GM12878 (cell line): ENCODE measurements around the gene NIPAL1. TPM values are rescaled to one million over a fixed set of nuclear protein-coding genes. Genes with fewer than 3 reads are reported as not detected.

Source experiments
- ATAC-seq: fragments of 200-7000 bp; cut with Tn5 transposase; 3 replicates; pipeline ENCODE4 v1.9.1; 2020; ENCODE audit warnings: mild to moderate bottlenecking, moderate library complexity
- BruUV-seq: library from RNA; stranded (reverse); fragments of 400-500 nt; replicated peaks from 2 replicates; lab custom pipeline; 2021; lab: Mats Ljungman, UMichigan
- CTCF ChIA-PET: fragments of 300-600 bp; sonication (Branson Sonifier 250); formaldehyde crosslinking; extraction: SDS; loops from one replicate; lab custom pipeline; 2021; ENCODE audit warnings: inconsistent platforms; lab: Yijun Ruan, JAX
- POLR2A ChIA-PET: fragments of 350-600 bp; formaldehyde crosslinking; extraction: SDS; loops from one replicate; lab custom pipeline; 2021; ENCODE audit warnings: inconsistent platforms; lab: Charles Lee
- RAD21 ChIA-PET: fragments of 300-600 bp; sonication (Branson Sonifier 250); formaldehyde crosslinking; loops from one replicate; lab custom pipeline; 2023; ENCODE audit warnings: antibody characterized with exemption; ENCODE audit not compliant: unreplicated experiment; lab: Charles Lee
- SMC1A ChIA-PET: fragments of 300-600 bp; sonication (Branson Sonifier 250); formaldehyde crosslinking; loops from one replicate; lab custom pipeline; 2023; ENCODE audit not compliant: unreplicated experiment, uncharacterized antibody; lab: Charles Lee
- DNase-seq: peaks from one replicate; pipeline ENCODE4 v3.0.0-alpha.2; 2011; ENCODE audit warnings: low read depth, low spot score
- FAIRE-seq: peaks from 3 replicates; lab custom pipeline; 2011; peaks lifted over from hg19 to GRCh38; lab: Jason Lieb, UNC
- H2AFZ ChIP-seq: 2 replicates; pipeline ENCODE4 v1.6.0; 2011; ENCODE audit warnings: low read depth, low read length, control low read depth; ENCODE audit not compliant: control insufficient read depth
- H3K27ac ChIP-seq: 2 replicates; pipeline ENCODE4 v1.5.1; 2011; ENCODE audit warnings: control low read depth; ENCODE audit not compliant: control insufficient read depth, insufficient read depth
- H3K27me3 ChIP-seq, 2 experiments: replicated peaks in 1 of 2; 2 replicates each; pipeline versions ENCODE4 v1.6.0 to v1.6.1; 2011; ENCODE audit warnings: low read length in 1 of 2; ENCODE audit not compliant: control insufficient read depth in 2 of 2, insufficient read depth in 2 of 2
- H3K36me3 ChIP-seq, 2 experiments: 2 replicates each; pipeline ENCODE4 v1.5.1; 2011; ENCODE audit warnings: low read length in 1 of 2; ENCODE audit not compliant: control insufficient read depth in 2 of 2, insufficient read depth in 2 of 2
- H3K4me1 ChIP-seq: 2 replicates; pipeline ENCODE4 v1.6.1; 2011; ENCODE audit warnings: mild to moderate bottlenecking, low read length, moderate library complexity, mixed read lengths; ENCODE audit not compliant: control insufficient read depth, insufficient read depth
- H3K4me2 ChIP-seq: 2 replicates; pipeline ENCODE4 v1.6.0; 2011; ENCODE audit warnings: control low read depth; ENCODE audit not compliant: control insufficient read depth, insufficient read depth
- H3K4me3 ChIP-seq: fragments of 200-600 bp; sonication (generic); 2 replicates; pipeline ENCODE4 v1.5.1; 2016
- H3K79me2 ChIP-seq: 2 replicates; pipeline ENCODE4 v1.6.0; 2011; ENCODE audit warnings: low read length; ENCODE audit not compliant: control insufficient read depth, insufficient read depth
- H3K9ac ChIP-seq: 2 replicates; pipeline ENCODE4 v1.8.0; 2011; ENCODE audit warnings: low read length, control low read depth, mixed read lengths; ENCODE audit not compliant: control insufficient read depth, insufficient read depth
- H3K9me3 ChIP-seq: replicated peaks from 3 replicates; pipeline ENCODE4 v1.5.1; 2011; ENCODE audit warnings: mild to moderate bottlenecking, low read length; ENCODE audit not compliant: control insufficient read depth, insufficient read depth
- H4K20me1 ChIP-seq: 2 replicates; pipeline ENCODE4 v1.6.0; 2011; ENCODE audit not compliant: control insufficient read depth, insufficient read depth
- ASH2L ChIP-seq: fragments of 300-600, 200-600 bp; sonication (generic); IDR thresholded peaks from 2 replicates; pipeline ENCODE4 v1.6.1; 2017; ENCODE audit warnings: low read depth, mild to moderate bottlenecking, borderline replicate concordance
- ATF7 ChIP-seq: fragments of 450-650 bp; IDR thresholded peaks from 2 replicates; pipeline ENCODE4 v1.6.1; 2016; ENCODE audit warnings: low read depth, mild to moderate bottlenecking
- CHD1 ChIP-seq: IDR thresholded peaks from 2 replicates; pipeline ENCODE4 v1.6.1; 2012; ENCODE audit warnings: low read depth, low read length, improper control_type of control experiment
- CREM ChIP-seq: IDR thresholded peaks from 2 replicates; pipeline ENCODE4 v1.6.1; 2014; ENCODE audit warnings: antibody characterized with exemption, low read depth
- DPF2 ChIP-seq: fragments of 450-650 bp; IDR thresholded peaks from 2 replicates; pipeline ENCODE4 v1.6.1; 2017; ENCODE audit warnings: mild to moderate bottlenecking
- ELK1 ChIP-seq: IDR thresholded peaks from 2 replicates; pipeline ENCODE4 v1.6.1; 2012; ENCODE audit warnings: low read depth, low read length, improper control_type of control experiment
- FOXK2 ChIP-seq: fragments of 450-650 bp; IDR thresholded peaks from 2 replicates; pipeline ENCODE4 v1.6.1; 2017; ENCODE audit warnings: mild to moderate bottlenecking, moderate library complexity
- GATAD2B ChIP-seq: fragments of 450-650 bp; conservative IDR thresholded peaks from 2 replicates; pipeline ENCODE4 v1.6.1; 2017; ENCODE audit warnings: low read depth, mild to moderate bottlenecking, moderate library complexity
- HCFC1 ChIP-seq: fragments of 150-350 bp; IDR thresholded peaks from 2 replicates; pipeline ENCODE4 v1.6.1; 2014; ENCODE audit warnings: low read length
- HDAC6 ChIP-seq: fragments of 200-600 bp; sonication (generic); IDR thresholded peaks from one replicate; pipeline ENCODE4 v1.8.0; 2017; ENCODE audit warnings: antibody characterized with exemption; ENCODE audit not compliant: unreplicated experiment
- HDGF ChIP-seq: fragments of 450-650 bp; IDR thresholded peaks from 2 replicates; pipeline ENCODE4 v1.6.1; 2016; ENCODE audit warnings: antibody characterized with exemption
- IRF4 ChIP-seq: IDR thresholded peaks from 2 replicates; pipeline ENCODE4 v1.6.1; 2011; ENCODE audit warnings: low read depth, low read length
- NBN ChIP-seq: fragments of 450-650 bp; IDR thresholded peaks from 2 replicates; pipeline ENCODE4 v1.6.1; 2016
- PKNOX1 ChIP-seq: fragments of 450-650 bp; IDR thresholded peaks from 2 replicates; pipeline ENCODE4 v1.6.1; 2016; ENCODE audit warnings: mild to moderate bottlenecking
- RAD21 ChIP-seq: IDR thresholded peaks from 2 replicates; pipeline ENCODE4 v1.6.1; 2011; ENCODE audit warnings: mild to moderate bottlenecking, low read depth, low read length, moderate library complexity; ENCODE audit not compliant: insufficient read depth
- RELA ChIP-seq: fragments of 450-650 bp; IDR thresholded peaks from 2 replicates; pipeline ENCODE4 v1.8.0; 2014; ENCODE audit warnings: borderline replicate concordance; ENCODE audit not compliant: partially characterized antibody
- SMARCA5 ChIP-seq: fragments of 450-650 bp; IDR thresholded peaks from 2 replicates; pipeline ENCODE4 v1.6.1; 2017; ENCODE audit warnings: mild to moderate bottlenecking
- TAF1 ChIP-seq: IDR thresholded peaks from 2 replicates; pipeline ENCODE4 v1.6.1; 2011; ENCODE audit warnings: mild to moderate bottlenecking, low read depth, low read length, borderline replicate concordance
- YBX1 ChIP-seq: fragments of 450-650 bp; IDR thresholded peaks from 2 replicates; pipeline ENCODE4 v1.6.1; 2016; ENCODE audit warnings: antibody characterized with exemption
- ZBTB40 ChIP-seq: fragments of 450-650 bp; IDR thresholded peaks from 2 replicates; pipeline ENCODE4 v1.6.1; 2016; ENCODE audit warnings: mild to moderate bottlenecking, moderate library complexity, borderline replicate concordance
- ZNF24 ChIP-seq: fragments of 450-650 bp; IDR thresholded peaks from 2 replicates; pipeline ENCODE4 v1.6.1; 2017; ENCODE audit warnings: antibody characterized with exemption, mild to moderate bottlenecking
- WGBS: methylation state at CpG from one replicate; pipeline ENCODE4 v1.1.6; 2016; ENCODE audit warnings: low lambda C conversion rate; ENCODE audit not compliant: insufficient replicate concordance, insufficient coverage; ENCODE audit errors: missing lambda C conversion rate; 5-methylcytosine and 5-hydroxymethylcytosine counted together
- in situ Hi-C: fragments of 300-500 bp; cut with MboI; formaldehyde crosslinking; loops from 9 replicates; pipeline ENCODE4 v1.14.3; 2018; ENCODE audit warnings: mixed read lengths
- intact Hi-C: fragments of 100-400 bp; cut with micrococcal nuclease; formaldehyde crosslinking; loops from one replicate; pipeline ENCODE4 v1.14.2; 2022; ENCODE audit not compliant: unreplicated experiment
- polyA plus RNA-seq, 11 experiments: library from polyadenylated mRNA; depleted of rRNA in 4 of 11; unstranded in 6 of 11; stranded (reverse) in 5 of 11; fragments of >200 nt; fragmentation: Nextera tagmentation in 4 of 11; fragmentation: Illumina TruSeq in 1 of 11; extraction: Ambion mirVana in 4 of 11; extraction: Trizol in 1 of 11; gene quantifications; 1 replicate in 1 of 11; 2 replicates in 10 of 11; pipeline versions ENCODE4 v1.2.1 to v1.2.3, GENCODE V29; 2011 to 2016; ENCODE audit warnings: inconsistent platforms in 2 of 11, missing spikeins in 2 of 11, low read depth in 1 of 11
- total RNA-seq, 4 experiments: library from RNA; depleted of rRNA in 3 of 4; stranded (reverse); fragments of >200 nt in 3 of 4; fragmentation: Illumina TruSeq in 1 of 4; extraction: Trizol in 1 of 4; gene quantifications; 2 replicates each; pipeline versions ENCODE4 v1.2.1 to v1.2.3, GENCODE V29; 2013 to 2021

Gene NIPAL1
- total and polyA plus RNA-seq, 10 of the 15 experiments (the other 5 are each of a cell fraction or from before 2014, with no cell fraction given), result 0.46 to 9.7 (median 5.9) TPM

- intact Hi-C loops (loop anchor here (1.0 to 10.0 kb wide), 2 partner anchors 53 to 539 kb away; no protein-coding TSS in a partner anchor), in situ Hi-C loops (no loop called here)
- Histone ChIP-seq H3K4me2 (no peak overlapping the region), H2AFZ (no peak overlapping the region), H3K4me3 (no peak overlapping the region), H3K9me3 (peaks cover 2% of the 10 kb centered on the region; the same call in 1 of the 3 replicates), H3K4me1 (peaks cover 48% of the 10 kb centered on the region), H3K27me3 (no peaks in the 10 kb centered on the region), H3K36me3 (no peaks in the 10 kb centered on the region), H3K27ac (peak overlapping the region; percentile 20; the same call in 1 of the 2 replicates), H4K20me1 (no peaks in the 10 kb centered on the region), H3K79me2 (no peaks in the 10 kb centered on the region), H3K9ac (no peak overlapping the region)
- ChIA-PET RAD21 (interaction anchor here (0.7 to 7.2 kb wide), 10 partner anchors 8 to 75 kb away, joined by 3 to 121 read pairs (median 4); no protein-coding TSS in a partner anchor), POLR2A (interaction anchor here (1.0 to 6.1 kb wide), 7 partner anchors 9 to 177 kb away, joined by 3 to 38 read pairs (median 6); no protein-coding TSS in a partner anchor), SMC1A (interaction anchor here (0.6 to 11.8 kb wide), 21 partner anchors 8 to 262 kb away, joined by 3 to 268 read pairs (median 5); no protein-coding TSS in a partner anchor), CTCF (interaction anchor here (0.6 to 9.8 kb wide), 18 partner anchors 9 to 179 kb away, joined by 3 to 158 read pairs (median 6); no protein-coding TSS in a partner anchor)
- FAIRE-seq (no peak), ATAC-seq (peak; percentile 74), DNase-seq (no peak)
- 96% methylated on average over 1 of the region's 1 CpG for WGBS
- BruUV-seq, result no TSS peak
- TF ChIP-seq IRF4 (no peak), ASH2L (no peak), ZNF24 (no peak), CHD1 (no peak), FOXK2 (no peak), PKNOX1 (peak; percentile 81), GATAD2B (no peak), SMARCA5 (no peak), HDAC6 (no peak), ATF7 (peak; percentile 32; the same call in 1 of the 2 replicates), ELK1 (no peak), RAD21 (peak; percentile 56), RELA (peak; percentile 88), HCFC1 (no peak), DPF2 (no peak), ZBTB40 (no peak), HDGF (no peak), NBN (no peak), CREM (no peak), TAF1 (no peak), YBX1 (no peak)
Observed at GRCh38 chr4:48033825-48034413, 17.3 kb downstream of the NIPAL1 start.
